ENCODE results near the gene KCMF1.

Gene KCMF1

DNA sequence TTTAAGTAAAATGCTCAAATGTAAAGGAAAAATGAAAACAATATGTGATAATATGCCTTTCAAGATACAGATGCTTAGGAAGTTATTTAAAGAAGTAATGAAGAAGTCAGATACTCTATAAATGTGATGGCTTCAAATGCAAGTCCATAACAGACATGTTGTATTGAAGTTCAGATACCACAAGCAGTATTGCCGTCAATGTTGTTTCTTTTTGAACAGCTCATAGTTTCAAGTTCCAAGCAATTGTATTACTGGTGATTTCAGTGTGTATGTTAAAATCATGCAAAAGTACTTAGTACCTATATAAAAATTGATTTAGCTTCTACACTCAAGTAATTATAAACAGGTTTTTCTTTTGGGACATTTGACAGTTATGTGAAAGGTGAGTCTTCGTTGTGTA, 24.9 kb downstream of the KCMF1 start:
- H3K9me3 Mint-ChIP-seq, result no peaks in the 10 kb centered on the region
- H3K27ac Mint-ChIP-seq, result peak overlapping the region; percentile 94
- peaks cover 66% of the 10 kb centered on the region for H3K4me1 Mint-ChIP-seq
- peak overlapping the region; percentile 53 for H3K4me3 Mint-ChIP-seq
- no peaks in the 10 kb centered on the region for H3K27me3 Mint-ChIP-seq
- H3K36me3 Mint-ChIP-seq, result peaks cover 18% of the 10 kb centered on the region

DNA sequence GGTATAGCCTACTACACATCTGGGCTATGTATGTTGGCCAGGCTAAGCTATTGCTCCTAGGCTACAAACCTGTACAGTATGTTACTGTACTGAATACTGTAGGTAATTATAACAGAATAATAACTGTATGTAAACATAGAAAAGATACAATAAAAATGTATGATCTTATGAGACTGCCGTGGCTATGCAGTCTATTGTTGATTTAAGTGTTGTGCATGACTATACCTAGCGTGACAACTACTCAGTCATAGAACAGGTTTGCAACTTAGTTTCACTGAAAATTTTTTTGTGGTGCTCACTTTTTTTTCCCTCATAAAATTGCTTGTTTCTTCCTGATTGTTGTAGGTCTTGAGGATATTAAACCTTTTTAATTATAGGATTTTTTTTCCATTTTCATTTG, 25.9 kb downstream of the KCMF1 start:
- Mint-ChIP-seq H3K27me3 (no peaks in the 10 kb centered on the region), H3K27ac (peak overlapping the region; percentile 94), H3K4me3 (peak overlapping the region; percentile 49), H3K4me1 (peaks cover 75% of the 10 kb centered on the region), H3K36me3 (peaks cover 22% of the 10 kb centered on the region), H3K9me3 (no peaks in the 10 kb centered on the region)

GRCh38 chr2:84999553-84999955, 28.6 kb downstream of the KCMF1 start:
- Mint-ChIP-seq H3K4me3 (peak overlapping the region; percentile 85), H3K4me1 (peaks cover 82% of the 10 kb centered on the region), H3K27ac (peak overlapping the region; percentile 100), H3K36me3 (peaks cover 23% of the 10 kb centered on the region), H3K27me3 (no peaks in the 10 kb centered on the region), H3K9me3 (no peaks in the 10 kb centered on the region)

GRCh38 chr2:85001595-85001994, 30.6 kb downstream of the KCMF1 start:
- Mint-ChIP-seq H3K27ac (peak overlapping the region; percentile 95), H3K9me3 (no peaks in the 10 kb centered on the region), H3K4me1 (peaks cover 74% of the 10 kb centered on the region), H3K4me3 (peak overlapping the region; percentile 71), H3K27me3 (no peaks in the 10 kb centered on the region), H3K36me3 (peaks cover 24% of the 10 kb centered on the region)

DNA sequence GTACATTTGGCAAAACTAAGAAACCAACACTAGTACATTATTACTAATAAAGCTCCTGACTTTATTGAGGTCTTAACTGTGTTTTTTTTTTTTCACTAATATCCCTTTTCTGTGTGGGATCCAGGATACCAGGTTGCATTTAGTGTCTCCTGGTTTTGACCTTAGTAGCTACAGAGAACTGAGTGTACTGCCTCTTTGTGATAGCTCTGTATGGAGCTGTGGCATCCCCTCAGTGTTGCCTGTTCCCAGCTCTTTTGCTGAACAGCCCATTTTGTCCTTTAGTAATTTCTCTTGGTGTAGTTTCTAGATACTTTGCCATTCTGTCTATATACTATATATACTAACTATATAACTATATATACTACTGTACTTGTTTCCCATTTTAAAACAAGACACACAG, 31.6 kb downstream of the KCMF1 start:
- no peaks in the 10 kb centered on the region for H3K9me3 Mint-ChIP-seq
- no peaks in the 10 kb centered on the region for H3K27me3 Mint-ChIP-seq
- peaks cover 74% of the 10 kb centered on the region for H3K4me1 Mint-ChIP-seq
- H3K27ac Mint-ChIP-seq, result peak overlapping the region; percentile 95
- peaks cover 25% of the 10 kb centered on the region for H3K36me3 Mint-ChIP-seq
- H3K4me3 Mint-ChIP-seq, result peak overlapping the region; percentile 7

DNA sequence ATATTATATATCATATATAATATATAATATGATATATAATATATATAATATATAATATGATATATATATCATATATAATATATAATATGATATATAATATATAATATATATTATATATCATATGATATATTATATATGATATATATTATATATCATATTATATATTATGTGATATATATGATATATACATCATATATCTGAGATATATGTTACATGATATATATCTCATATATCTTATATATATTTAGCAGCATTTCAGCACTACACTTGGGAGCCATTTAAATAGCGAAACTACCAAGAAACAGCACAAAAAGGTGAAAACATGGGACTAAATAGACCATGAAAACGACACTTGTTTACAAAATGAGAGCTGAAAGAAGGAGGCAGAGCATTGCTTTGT, 37.3 kb downstream of the KCMF1 start:
- H3K9me3 Mint-ChIP-seq, result peaks cover 7% of the 10 kb centered on the region
- no peak overlapping the region for H3K4me3 Mint-ChIP-seq
- no peak overlapping the region for H3K27ac Mint-ChIP-seq
- peaks cover 79% of the 10 kb centered on the region for H3K4me1 Mint-ChIP-seq
- H3K36me3 Mint-ChIP-seq, result peaks cover 37% of the 10 kb centered on the region
- no peaks in the 10 kb centered on the region for H3K27me3 Mint-ChIP-seq

- H3K36me3 Mint-ChIP-seq, result peaks cover 33% of the 10 kb centered on the region
- peaks cover 81% of the 10 kb centered on the region for H3K4me1 Mint-ChIP-seq
- peak overlapping the region; percentile 56 for H3K4me3 Mint-ChIP-seq
- H3K27me3 Mint-ChIP-seq, result no peaks in the 10 kb centered on the region
- peaks cover 7% of the 10 kb centered on the region for H3K9me3 Mint-ChIP-seq
- peak overlapping the region; percentile 95 for H3K27ac Mint-ChIP-seq
Measured at GRCh38 chr2:85009019-85009618, 38.2 kb downstream of the KCMF1 start.

- Mint-ChIP-seq H3K27me3 (no peaks in the 10 kb centered on the region), H3K27ac (no peak overlapping the region), H3K4me3 (no peak overlapping the region), H3K36me3 (peaks cover 30% of the 10 kb centered on the region), H3K9me3 (peaks cover 7% of the 10 kb centered on the region), H3K4me1 (peaks cover 89% of the 10 kb centered on the region)
Measured at GRCh38 chr2:85010404-85010803, 39.4 kb downstream of the KCMF1 start.

- H3K27me3 Mint-ChIP-seq, result no peaks in the 10 kb centered on the region
- peak overlapping the region; percentile 89 for H3K27ac Mint-ChIP-seq
- H3K36me3 Mint-ChIP-seq, result peaks cover 26% of the 10 kb centered on the region
- peaks cover 89% of the 10 kb centered on the region for H3K4me1 Mint-ChIP-seq
- peaks cover 7% of the 10 kb centered on the region for H3K9me3 Mint-ChIP-seq
- peak overlapping the region; percentile 81 for H3K4me3 Mint-ChIP-seq
Measured at GRCh38 chr2:85011098-85011497, 40.1 kb downstream of the KCMF1 start.

DNA sequence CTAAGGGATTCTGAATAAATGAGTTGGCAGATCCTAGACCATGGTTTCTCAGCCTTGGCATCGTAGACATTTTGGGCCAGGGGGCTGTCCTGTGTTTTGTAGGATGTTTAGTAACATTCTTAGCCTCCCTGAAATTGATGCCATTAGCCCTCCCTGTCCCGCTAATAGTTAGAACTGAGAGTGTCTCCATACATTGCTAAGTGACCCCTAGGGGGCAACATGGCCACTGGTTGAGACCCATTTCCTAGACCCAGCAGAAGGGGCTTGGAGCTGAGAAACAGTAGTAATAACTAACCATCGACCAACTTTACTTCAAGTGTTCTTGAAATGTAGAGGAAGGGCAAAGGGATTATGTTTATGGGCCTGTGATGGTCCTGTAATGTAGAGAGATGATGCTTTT, 40.8 kb downstream of the KCMF1 start:
- Mint-ChIP-seq H3K27me3 (no peaks in the 10 kb centered on the region), H3K4me1 (peaks cover 91% of the 10 kb centered on the region), H3K9me3 (peaks cover 7% of the 10 kb centered on the region), H3K27ac (peak overlapping the region; percentile 89), H3K4me3 (peak overlapping the region; percentile 81), H3K36me3 (peaks cover 26% of the 10 kb centered on the region)

DNA sequence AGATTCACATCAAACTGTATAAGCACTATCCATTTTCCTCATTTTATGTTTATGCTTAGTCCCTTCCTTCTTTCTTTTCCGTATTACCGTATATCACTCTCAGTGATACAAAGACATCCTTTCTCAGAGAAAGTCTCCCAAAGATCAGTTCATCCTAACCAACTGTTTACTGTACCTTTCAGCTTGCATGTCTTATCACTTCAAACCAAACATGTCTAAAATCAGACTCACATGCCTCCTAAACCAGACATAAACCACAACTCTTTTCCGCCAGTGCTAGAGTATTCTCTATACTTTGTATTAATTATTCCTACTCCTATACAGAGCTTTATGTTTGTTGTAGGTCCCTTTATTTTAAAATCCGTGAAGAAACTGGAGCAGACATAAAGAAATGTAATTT, 41.5 kb downstream of the KCMF1 start:
- no peaks in the 10 kb centered on the region for H3K27me3 Mint-ChIP-seq
- H3K4me1 Mint-ChIP-seq, result peaks cover 90% of the 10 kb centered on the region
- H3K9me3 Mint-ChIP-seq, result peaks cover 7% of the 10 kb centered on the region
- peak overlapping the region; percentile 72 for H3K4me3 Mint-ChIP-seq
- H3K27ac Mint-ChIP-seq, result peak overlapping the region; percentile 94
- H3K36me3 Mint-ChIP-seq, result peaks cover 21% of the 10 kb centered on the region

GRCh38 chr2:85012855-85013254, 41.9 kb downstream of the KCMF1 start:
- Mint-ChIP-seq H3K4me1 (peaks cover 92% of the 10 kb centered on the region), H3K4me3 (peak overlapping the region; percentile 64), H3K9me3 (peaks cover 7% of the 10 kb centered on the region), H3K27me3 (no peaks in the 10 kb centered on the region), H3K36me3 (peaks cover 22% of the 10 kb centered on the region), H3K27ac (peak overlapping the region; percentile 94)

DNA sequence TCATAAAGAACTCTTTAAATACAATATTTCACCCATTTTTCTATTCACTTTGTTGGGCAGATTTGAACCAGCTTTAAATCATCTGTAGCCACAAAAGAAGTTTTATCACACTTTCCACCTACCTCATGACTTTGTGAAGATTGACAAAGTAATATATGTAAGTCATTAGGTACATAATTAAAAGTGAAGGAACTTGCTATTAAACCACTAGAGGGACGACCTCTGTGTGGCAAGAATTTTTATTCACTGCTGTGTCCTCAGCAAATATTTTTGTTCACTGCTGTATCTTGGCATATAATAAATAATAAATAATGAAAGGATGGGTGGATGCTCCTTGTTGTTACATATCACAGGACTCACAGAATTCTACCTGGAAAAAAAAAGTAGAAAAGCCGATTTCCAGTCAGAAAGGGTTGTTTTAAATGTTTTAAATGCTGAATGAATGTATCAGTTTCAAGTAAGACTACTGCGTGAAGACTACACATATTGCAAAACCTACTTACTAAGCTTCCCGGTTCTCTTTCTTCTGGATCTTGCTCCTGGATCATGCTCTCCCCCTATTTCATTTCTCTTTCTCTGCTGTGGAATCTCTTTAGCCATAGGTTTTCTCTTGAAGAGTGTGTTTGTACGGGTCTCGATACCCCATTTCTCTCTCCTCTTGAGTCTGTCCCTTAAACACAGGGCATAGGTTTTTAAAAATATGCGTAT, 44.8 kb downstream of the KCMF1 start:
- Mint-ChIP-seq H3K9me3 (no peaks in the 10 kb centered on the region), H3K4me1 (peaks cover 87% of the 10 kb centered on the region), H3K36me3 (peaks cover 13% of the 10 kb centered on the region), H3K4me3 (no peak overlapping the region), H3K27ac (peak overlapping the region; percentile 94), H3K27me3 (no peaks in the 10 kb centered on the region)

GRCh38 chr2:85016446-85016845, 45.5 kb downstream of the KCMF1 start:
- Mint-ChIP-seq H3K4me3 (no peak overlapping the region), H3K27me3 (no peaks in the 10 kb centered on the region), H3K36me3 (peaks cover 12% of the 10 kb centered on the region), H3K4me1 (peaks cover 86% of the 10 kb centered on the region), H3K9me3 (no peaks in the 10 kb centered on the region), H3K27ac (peak overlapping the region; percentile 27)

DNA sequence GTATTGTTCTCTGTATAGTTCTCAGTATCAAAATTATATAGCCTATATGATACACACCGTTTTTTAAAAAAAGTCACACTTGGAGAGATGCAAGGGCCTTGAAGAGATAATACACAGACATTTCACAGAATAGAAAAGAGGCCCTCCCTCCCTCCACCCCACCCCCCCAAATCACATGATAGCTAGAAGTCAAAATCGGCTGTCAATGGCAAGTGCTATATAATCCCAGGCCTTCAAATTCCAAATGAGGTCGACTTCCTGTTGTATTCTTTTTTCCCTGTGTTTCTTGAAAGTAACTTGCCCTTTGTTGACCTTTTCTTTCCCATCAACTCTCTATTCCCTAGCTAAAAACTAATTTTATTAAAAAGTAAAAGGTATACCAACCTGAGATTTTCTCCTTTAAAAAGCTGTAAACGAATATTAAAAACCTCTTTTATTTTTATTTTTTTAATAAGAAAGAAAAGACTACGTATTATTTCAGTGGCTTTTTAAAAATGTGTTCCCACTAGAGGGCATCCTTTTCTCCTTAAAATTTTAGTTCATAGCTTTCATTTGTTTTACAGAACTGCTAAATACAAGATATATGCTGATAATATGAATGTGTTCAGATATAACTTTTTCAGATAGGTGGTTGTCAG, 46.6 kb downstream of the KCMF1 start:
- H3K4me3 Mint-ChIP-seq, result peak overlapping the region; percentile 61
- H3K4me1 Mint-ChIP-seq, result peaks cover 82% of the 10 kb centered on the region
- peaks cover 12% of the 10 kb centered on the region for H3K36me3 Mint-ChIP-seq
- no peaks in the 10 kb centered on the region for H3K27me3 Mint-ChIP-seq
- no peaks in the 10 kb centered on the region for H3K9me3 Mint-ChIP-seq
- peak overlapping the region; percentile 86 for H3K27ac Mint-ChIP-seq

DNA sequence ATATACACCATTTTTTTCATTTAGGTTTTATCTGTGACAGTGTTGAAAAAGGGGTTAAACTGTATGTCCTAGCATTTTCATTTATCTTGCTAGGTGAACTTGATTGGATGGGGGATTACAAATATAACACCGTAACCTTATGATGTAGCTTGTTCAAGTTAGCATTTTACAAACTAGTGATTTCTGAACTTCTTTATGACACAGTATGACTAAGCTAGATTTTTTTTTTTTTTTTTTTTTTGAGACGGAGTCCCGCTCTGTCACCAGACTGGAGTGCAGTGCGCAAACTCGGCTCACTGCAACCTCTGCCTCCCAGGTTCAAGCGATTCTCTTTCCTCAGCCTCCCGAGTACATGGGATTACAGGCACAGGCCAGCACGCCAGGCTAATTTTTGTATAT, 47.1 kb downstream of the KCMF1 start:
- peak overlapping the region; percentile 61 for H3K4me3 Mint-ChIP-seq
- no peaks in the 10 kb centered on the region for H3K9me3 Mint-ChIP-seq
- peaks cover 11% of the 10 kb centered on the region for H3K36me3 Mint-ChIP-seq
- H3K27me3 Mint-ChIP-seq, result no peaks in the 10 kb centered on the region
- peaks cover 78% of the 10 kb centered on the region for H3K4me1 Mint-ChIP-seq
- H3K27ac Mint-ChIP-seq, result peak overlapping the region; percentile 86

Measured in activated naive CD4-positive, alpha-beta T cell treated with anti-CD3 and anti-CD28 coated beads, Interleukin-2, amount 50 U/mL, for 24 hours (primary cell).